GM18519 (cell line): ENCODE results near the gene NDP.
A peak's percentile ranks its signal among the peaks of the same experiment; 100 is the strongest.
"Not testable (repeated sequence)": the region's sequence is repeated elsewhere in the genome, so short reads cannot be mapped to it uniquely, and the experiment has no call there.

ENCODE experiments used
- ATAC-seq: cut with Tn5 transposase; IDR thresholded peaks from one replicate; pipeline ENCODE4 v1.9.1; 2021; ENCODE audit warnings: mild to moderate bottlenecking, moderate library complexity; ENCODE audit not compliant: unreplicated experiment, low FRiP score

The NDP gene

DNA sequence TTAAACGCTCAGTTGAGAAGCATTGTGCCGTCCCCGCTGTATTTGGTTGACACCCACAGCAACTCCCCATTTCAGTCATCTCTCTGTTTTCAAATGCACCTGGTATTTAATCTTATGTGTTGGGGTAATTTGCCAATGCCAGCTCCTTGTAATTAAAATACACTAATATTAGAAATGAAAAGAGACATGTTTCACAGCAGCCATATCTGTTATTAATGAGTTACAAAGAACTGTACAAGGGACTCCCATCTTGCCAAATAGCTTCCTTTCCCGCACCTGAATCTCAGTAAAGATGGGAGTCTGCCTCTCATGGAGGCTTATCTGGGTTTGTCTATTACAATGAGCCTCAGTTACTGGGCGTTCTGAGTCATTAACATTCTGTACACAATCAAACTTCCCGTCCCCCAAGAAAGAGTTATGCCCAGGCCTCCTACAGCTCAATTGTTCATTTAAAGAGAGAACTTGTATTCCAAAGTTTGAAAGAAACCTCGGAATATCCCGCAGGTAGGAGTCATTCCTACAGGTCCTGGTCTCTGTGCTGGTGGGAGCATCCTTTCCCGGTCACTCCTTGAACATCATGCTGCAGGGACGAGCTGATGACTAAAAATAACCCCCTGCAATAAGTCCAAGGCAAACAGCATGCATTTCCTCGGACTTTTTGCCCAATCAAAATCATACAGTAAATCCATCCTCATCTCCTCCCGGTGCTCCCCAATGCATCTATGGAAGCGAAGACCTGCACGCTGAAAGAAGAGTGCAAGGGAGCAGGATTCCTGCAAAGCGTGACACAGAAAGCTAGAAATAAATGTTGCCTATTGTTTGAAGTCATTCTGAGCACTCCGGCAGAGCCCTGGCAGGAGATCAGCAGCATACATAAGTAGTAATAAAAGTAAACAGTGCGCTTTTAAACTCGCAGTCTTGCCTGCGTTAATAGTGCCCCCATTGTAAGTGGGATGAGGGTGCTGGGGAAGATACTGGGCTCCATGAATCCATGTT is 926 bp downstream of the NDP start:
- ATAC-seq = no peak

DNA sequence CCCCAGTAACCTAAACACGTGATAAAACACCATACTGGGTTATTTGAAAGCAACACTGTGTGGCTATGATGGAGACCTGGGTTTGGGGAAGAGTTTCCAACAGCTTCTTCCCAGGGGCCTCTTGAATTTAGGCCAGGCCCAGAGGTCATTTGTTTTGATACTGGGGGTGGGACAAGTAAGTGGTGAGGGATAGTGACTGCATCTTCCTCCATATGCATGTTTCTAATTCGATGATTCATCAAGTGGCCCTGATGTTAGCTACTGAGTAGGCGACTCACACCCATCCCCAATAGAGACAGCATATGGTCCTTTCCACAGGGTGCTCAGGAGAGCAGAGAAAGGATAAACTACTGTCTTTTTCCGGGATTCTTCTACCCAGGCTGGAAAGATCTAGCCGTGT is 2.7 kb downstream of the NDP start:
- no peak for ATAC-seq

DNA sequence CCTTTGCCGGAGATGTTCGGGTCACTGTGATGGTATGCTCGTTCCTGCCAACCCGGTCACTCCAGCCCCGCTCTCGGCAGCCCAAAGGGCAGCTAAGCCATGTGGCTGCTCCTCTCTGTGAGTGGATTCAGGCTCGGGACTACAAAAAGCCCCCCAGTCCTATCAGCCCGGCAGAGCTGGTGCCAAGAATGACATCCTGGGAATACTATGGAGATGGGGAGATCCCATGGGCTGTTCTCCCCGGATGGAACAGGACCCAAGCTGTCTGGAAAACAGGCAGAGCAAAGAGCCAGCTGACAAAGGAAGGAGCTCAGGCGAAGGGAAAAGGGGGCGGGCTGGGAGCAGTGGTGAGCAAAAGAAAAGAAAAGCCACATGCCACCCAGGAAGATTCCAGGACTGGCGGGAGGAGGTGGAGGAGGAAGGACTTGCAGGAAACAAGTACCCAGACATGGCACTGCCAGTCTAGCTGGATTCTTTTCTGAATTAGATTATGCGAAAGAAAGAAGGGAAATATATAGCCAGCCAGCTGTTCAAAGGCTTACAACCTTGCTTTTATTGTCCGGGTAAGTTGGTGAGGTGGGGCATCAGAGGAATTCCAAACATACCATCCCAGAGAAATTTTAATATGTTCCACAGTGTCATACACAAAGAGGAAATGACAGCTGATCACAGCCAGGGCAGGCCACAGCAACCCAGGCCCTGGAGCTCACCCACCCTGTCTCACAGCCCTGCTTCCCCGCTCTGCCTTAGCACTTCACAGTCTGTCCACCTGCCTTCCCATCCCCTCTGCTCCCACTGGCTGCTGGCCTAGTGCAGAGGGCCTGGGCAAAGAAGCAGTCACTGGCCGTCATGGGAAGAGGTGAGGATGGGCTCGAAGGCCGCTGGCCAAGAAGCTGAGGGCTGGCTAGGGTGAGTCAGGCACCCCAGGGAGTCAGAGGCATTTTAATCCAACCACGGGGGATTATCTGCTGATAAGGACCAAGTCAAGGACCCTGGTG is 3.4 kb downstream of the NDP start:
- ATAC-seq = no peak

DNA sequence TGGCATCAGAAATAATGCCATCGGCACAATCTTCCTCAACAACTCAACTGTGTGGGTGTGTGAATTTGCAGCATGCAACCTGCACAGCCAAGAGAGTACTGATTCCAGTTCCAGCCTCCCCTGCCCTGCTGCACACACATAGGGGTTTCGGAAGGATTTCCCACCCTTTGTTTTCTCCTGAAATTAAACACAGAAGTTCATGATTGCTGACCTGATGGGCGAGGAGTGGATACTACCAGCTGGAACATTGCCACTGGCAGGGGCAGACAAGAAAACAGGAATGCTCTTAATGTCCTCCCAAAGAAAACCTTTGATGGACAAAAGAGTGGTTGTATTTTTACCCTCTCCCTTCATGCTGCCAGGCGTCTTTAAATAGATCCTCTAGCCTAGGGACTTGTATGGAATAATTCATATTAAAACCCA is 4.8 kb downstream of the NDP start:
- ATAC-seq = no peak

DNA sequence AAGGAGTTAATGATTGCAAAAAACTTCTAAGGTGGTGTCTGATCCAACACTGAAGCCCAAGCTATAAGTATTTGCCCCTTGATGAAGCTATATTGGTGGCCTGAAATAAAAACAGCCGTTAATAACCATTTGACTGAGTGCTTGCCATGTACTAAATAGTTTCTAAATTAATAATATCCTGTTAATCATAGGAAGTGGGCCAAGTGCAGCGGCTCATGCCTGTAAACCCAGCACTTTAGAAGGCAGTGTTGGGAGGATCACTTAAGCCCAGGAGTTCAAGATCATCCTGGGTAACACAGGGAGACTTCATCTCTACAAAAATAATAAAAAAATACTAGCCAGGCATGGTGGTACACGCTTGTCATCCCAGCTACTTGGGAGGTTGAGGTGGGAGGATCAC is 8.3 kb downstream of the NDP start:
- ATAC-seq = no peak

DNA sequence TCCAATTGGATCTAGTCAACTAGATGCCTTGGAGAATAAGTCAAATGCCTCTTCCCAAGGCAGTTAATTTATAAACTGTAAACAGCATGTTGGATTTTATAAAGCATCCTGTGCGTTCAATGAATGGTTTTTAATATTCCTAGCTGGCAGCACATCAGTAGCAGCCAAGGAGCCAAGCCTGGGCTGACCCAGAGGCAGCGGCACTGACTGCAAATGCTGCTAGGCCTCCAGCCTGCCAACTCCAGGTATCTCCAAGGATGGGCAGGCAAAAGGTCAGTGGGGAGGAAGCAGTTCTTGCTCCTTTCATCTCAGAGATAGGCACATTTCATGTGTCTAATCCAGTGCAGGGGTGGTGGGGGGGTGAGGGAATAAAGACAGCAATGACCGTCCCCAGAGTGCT is 9.5 kb downstream of the NDP start:
- no peak for ATAC-seq

DNA sequence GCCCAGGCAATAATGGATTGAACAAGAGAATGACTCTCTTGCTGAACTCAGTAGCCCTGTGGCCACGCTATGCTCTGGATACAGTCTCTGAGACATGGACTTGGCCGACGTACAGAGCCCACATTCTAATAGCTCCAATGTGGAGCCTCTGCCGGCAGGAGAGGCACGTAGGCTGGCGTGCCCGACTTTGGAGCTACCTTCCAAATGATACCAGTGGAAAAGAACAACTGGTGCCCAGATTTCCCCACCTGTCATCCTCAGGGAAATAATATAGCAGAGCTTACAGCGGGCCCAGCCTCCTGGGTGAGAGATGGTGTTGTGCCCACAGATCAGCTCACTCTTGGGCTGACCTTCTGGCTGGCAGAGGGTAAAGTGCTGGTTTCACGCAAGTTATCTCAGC is 10.6 kb downstream of the NDP start:
- no peak for ATAC-seq

DNA sequence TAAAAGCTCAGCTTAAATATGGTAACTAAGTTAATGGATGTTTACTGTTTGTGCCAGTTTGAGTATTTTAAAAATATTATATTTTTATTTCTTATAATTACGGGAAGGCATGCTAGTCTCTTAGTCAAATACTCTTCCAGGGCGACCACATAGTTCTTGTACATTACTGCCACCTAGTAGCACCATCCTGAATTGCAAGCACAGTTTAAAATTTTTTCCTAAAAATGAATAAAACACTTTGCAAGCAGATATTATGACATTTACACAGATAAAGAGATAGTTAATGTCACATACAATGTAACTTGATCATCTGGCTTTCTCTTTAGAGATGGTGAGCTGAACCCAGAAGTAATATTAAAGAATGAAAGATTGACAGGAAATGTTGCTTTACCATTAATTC is 11.5 kb downstream of the NDP start:
- no peak for ATAC-seq

DNA sequence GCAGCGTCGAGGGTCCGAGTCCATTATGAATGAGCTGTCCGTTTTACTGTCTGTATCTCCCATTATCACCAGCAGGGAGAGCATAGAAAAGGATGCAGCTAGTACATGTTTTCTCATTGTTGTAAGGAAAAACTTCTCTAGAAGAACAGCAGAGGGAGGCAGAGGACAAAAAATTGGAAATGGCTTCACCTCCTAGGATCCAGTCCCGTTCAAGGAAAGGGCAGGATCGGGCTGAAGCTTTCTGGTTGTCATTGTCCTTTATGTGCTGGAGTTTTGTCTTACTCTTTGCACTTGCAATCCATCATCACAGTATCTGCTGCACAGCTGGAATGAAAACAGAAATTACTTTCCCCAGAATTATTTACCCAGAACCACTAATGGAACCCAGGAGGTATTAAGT is 14.7 kb downstream of the NDP start:
- ATAC-seq = peak; percentile 71

DNA sequence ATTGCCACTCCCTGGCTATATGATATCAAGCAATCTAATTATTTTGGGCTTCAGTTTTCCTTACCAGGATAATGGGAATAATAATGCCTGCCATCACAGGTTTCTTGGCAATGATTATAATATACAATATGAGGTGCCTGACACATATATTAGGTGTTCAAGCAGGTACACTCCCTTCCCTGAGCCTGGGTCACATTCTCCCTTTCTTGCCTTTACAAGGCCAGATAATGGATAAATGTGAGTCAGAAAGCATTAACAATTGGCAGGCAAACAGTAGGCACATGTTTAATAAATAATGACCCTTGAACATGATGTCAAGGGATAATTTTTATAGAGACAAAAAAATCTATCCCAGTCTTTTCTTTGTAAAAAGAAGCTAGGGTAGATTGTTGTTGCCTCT is 17.2 kb downstream of the NDP start:
- no peak for ATAC-seq

DNA sequence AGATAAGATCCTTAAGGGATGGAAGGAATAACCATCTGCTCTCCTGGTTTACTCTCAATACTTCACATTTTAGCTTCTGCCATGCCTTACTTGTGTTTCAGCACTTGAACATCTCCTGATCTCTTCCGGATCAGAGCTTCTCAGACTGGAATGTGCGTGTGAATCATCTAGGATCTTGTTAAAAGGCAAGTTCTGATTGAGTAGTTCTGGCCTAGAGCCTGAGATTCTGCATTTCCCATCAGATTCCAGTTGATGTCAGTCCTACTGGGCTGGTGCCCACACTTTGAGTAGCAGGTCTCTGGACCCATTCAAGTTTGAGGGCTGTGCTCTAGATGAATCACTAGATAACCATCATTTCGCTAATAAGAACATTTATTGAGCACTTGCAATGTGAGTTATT is 20.0 kb downstream of the NDP start:
- ATAC-seq = no peak

DNA sequence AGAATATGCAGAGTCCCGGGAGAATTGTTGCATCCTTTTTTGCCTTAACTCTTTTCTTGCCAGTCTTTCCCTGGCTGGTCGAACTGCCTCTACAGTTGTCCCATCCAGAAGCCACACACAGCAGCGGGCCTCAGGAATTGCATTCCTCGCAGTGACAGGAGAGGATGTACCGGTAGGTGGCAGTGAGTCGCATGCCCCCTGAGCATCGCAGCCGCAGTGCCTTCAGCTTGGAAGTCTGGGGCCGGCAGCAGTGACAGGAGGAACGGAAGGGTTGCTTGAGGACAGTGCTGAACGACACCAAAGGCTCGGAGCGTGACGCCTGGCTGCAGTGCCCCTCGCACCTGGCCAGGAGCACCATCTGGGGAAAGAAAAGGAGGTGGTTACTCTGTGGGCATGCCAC is 23.5 kb downstream of the NDP start:
- no peak for ATAC-seq

DNA sequence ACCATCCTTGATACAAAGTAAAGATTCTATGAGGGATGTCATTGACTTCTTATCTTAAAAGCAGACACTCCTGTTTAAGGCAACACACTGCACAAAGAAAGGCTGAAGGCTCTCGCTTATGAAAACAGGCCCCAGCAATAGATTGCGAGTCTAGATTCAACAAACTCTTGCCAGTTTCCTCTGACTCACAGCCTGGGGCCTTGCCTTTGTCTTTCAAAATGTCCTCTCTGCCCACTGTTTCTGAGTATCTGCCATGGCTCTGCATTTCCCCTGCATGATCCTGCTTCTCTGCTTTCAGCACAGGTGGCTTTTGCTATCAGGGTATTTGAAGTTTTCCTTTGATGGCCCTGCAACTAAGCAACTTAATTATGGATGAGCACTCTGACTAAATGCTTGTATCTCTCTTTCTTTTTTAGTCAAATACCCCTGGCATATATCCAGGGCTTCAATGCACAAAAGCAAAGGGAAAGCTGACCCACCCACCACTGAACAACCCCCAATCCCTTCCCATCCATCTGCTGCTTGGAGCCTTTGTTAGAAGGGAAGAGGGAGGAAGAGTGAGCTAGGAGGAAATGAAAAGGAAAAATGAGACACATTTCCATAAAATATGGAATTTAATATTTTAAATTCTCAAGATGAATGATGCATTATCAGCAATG is 32.2 kb downstream of the NDP start:
- ATAC-seq = no peak

DNA sequence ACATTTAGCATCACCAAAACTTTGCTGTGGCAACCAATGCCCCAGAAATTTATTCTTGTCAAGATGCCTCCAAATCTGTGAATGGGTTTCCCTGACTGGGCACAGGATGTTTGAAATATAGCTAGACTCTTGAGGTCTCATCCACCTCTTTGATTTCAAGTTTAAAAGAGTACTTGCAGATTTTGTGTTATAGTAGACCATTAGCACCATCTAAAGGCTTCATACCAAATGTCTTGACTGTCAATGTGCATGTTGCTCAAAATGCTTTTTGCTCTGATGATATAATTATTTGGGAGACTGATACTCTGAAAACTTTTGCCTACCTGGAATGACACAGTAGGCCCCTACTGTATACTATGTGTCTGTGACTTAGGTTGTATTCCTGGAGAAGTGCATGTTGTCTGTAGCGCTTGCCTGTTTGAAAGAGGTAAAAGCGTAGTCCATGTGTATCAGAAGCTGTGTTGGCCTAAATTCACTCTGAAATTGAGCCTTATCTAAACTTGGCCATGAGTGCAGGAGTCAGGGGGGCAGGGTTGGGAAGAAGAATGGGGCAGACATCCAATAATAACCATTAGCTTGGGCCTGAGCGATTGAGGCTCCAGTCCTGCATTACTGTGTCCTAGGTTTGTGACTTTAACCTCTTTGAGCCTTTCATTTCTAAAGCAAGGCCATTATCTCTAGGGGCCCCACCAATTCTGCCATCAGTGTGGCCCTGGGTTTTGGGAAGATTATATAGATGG is 33.8 kb downstream of the NDP start:
- no peak for ATAC-seq

DNA sequence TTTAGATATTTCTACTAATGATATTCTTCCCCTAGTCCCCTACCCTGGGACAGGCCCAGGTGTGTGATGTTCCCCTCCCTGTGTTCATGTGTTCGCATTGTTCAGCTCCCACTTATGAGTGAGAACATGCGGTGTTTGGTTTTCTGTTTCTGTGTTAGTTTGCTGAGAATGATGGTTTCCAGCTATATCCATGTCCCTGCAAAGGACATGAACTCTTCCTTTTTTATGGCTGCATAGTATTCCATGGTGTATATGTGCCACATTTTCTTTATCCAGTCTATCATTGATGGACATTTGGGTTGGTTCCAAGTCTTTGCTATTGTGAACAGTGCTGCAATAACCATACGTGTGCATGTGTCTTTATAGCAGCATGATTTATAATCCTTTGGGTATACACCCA is 51.2 kb downstream of the NDP start:
- not testable (repeated sequence) for ATAC-seq

DNA sequence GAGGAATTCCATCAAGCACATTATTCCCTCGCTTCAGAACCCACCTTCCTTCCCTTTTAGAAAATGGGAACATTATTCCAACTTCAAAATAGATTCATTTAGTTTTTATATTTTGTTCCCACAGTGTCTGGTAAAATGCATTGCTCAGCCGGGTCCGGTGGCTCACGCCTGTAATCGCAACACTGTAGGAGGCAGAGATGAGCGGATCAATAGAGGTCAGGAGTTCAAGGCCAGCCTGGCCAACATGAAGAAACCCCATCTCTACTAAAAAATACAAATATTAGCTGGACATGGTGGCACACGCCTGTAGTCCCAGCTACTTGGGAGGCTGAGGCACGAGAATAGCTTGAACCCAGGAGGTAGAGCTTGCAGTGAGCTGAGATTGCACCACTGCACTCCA is 62.4 kb downstream of the NDP start:
- not testable (repeated sequence) for ATAC-seq

DNA sequence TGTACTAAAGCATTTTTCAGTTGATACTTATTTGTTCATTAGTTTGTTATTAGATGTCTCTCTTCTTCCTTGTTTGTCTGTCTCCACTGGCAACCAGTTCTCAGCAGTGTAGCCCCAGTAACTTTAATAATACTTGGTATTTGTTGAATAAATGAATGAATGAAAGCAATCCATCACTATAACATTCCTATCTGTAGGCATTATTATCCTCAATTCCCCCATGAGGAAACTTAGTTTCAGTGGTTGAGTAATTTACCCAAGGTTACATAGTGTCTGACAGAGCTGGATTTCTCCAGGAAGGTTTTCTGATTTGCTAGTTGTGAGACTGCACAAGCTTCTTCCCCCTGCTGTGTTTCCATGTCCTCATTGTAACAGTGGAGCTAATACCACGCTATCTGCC is 63.2 kb downstream of the NDP start:
- ATAC-seq = no peak

DNA sequence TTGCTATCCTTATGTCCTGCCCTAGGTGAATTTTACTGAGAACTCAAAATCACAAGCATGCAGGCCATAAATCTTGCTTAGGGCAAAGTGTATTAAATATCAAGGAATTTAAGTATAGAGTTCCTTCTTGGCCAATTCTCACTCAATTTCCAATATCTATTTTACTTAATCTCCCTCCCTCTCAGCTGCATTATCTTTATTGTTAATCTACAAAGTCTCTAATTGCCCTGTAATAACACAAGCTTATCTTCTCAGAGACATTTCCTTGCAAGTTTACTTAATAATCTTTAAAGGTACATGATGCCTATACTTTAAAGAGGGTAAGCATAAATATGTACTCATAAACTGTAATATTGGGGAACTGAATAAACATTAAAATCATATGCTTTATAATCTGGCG is 64.0 kb downstream of the NDP start:
- no peak for ATAC-seq

DNA sequence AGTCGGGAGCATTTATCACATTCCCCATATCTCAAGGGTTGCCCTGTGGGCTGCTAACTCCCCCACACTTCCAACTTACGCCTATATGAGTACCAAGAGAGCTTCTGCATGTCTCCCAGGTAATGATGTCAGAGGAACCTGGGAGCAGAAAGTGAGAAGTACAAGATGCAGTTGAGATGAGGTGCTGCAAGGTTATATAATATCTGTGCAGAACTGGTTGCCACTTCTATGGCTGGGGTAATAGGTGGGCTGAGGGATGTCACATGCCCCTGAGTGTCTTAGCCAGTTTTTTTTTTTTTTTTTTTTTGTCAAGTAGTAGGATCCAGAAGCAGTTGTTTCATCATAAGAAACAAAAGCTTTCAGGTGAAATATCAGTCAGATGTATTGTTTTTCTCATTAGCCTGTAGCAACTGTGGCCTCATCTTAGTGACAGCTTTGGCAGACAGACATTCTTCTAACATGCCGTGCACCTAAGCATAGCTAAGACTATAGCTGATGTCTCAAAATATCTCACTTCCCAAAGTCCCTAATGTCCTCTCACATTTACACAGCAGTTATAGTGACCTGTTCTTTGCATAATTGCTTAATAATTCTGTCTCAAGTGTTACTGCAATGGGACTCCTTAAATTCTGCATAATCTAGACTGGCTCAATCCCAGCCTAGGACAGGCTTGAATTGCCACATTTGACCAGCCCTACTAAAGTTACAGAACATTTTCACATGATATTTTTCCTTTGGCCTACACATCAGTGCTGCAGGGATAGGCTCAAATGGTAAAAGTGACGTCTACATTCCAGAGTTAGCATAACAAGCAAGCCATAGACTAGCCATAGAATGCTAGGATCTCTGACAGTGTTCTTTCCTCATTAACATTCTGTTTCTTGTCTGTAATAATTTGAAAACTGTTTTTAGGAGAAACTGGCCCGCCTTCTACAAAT is 73.0 kb downstream of the NDP start:
- no peak for ATAC-seq
